ENCODE data around the gene ABO.

DNA sequence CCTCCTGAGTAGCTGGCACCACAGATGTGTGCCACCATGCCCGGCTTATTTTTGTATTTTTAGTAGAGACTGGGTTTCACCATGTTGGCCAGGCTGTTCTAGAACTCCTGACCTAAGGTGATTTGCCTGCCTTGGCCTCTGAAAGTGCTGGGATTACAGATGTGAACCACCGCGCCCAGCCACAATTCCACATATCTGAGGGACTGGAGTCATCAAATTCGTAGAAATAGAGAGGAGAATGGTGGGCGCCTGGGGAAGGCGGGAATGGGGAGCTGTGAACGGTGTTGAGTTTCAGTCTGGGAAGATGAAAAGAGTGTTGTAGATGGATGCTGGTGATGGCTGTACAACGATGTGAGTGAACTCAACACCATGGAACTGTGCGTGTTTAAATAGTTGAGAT lies 1.9 kb upstream of the ABO start:
- TF ChIP-seq, protein P1, sequence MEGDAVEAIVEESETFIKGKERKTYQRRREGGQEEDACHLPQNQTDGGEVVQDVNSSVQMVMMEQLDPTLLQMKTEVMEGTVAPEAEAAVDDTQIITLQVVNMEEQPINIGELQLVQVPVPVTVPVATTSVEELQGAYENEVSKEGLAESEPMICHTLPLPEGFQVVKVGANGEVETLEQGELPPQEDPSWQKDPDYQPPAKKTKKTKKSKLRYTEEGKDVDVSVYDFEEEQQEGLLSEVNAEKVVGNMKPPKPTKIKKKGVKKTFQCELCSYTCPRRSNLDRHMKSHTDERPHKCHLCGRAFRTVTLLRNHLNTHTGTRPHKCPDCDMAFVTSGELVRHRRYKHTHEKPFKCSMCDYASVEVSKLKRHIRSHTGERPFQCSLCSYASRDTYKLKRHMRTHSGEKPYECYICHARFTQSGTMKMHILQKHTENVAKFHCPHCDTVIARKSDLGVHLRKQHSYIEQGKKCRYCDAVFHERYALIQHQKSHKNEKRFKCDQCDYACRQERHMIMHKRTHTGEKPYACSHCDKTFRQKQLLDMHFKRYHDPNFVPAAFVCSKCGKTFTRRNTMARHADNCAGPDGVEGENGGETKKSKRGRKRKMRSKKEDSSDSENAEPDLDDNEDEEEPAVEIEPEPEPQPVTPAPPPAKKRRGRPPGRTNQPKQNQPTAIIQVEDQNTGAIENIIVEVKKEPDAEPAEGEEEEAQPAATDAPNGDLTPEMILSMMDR (IDR thresholded peaks at IDR 0.05) = no peak
- no peak for TF ChIP-seq POLR2A (IDR thresholded peaks at IDR 0.05)
